Subcutaneous adipose tissue (tissue), 4 donors: ENCODE data around the gene ZMIZ2. TPM values are rescaled to one million over a fixed set of nuclear protein-coding genes. Genes with fewer than 3 reads are reported as not detected.

Source experiments
- CTCF ChIP-seq: fragments of 450-650 bp; IDR thresholded peaks from one replicate; pipeline ENCODE4 v1.5.1; 2016; ENCODE audit warnings: low read depth, mild to moderate bottlenecking, control low read depth, antibody characterized with exemption, moderate library complexity
- total RNA-seq, 4 donors: library from RNA; depleted of rRNA; stranded (reverse); fragments of >200 nt; gene quantifications; one replicate each; pipeline ENCODE4 v1.1.0, GENCODE V29; 2016

ZMIZ2 gene
- total RNA-seq, 4 donors from 2014 or later: 7.3 to 21.1 (median 12.2) TPM

- TF ChIP-seq CTCF: no peak
Measured at GRCh38 chr7:44709011-44709915, 39.4 kb upstream of the ZMIZ2 start.

- no peak for TF ChIP-seq CTCF
Measured at GRCh38 chr7:44709945-44710596, 38.6 kb upstream of the ZMIZ2 start.

- no peak for TF ChIP-seq CTCF
Measured at GRCh38 chr7:44711528-44711927, 37.1 kb upstream of the ZMIZ2 start.

- TF ChIP-seq CTCF: no peak
Measured at GRCh38 chr7:44712012-44712411, 36.6 kb upstream of the ZMIZ2 start.

GRCh38 chr7:44713141-44713540, 35.5 kb upstream of the ZMIZ2 start:
- no peak for TF ChIP-seq CTCF

- TF ChIP-seq CTCF: no peak
Measured at GRCh38 chr7:44713680-44714335, 34.8 kb upstream of the ZMIZ2 start.

GRCh38 chr7:44716205-44716604, 32.4 kb upstream of the ZMIZ2 start:
- no peak for TF ChIP-seq CTCF
